Ascending aorta (tissue), 2 donors: ENCODE data around the gene TEKT4. TPM values are rescaled to one million over a fixed set of nuclear protein-coding genes. Genes with fewer than 3 reads are reported as not detected.

ENCODE experiments used
- DNase-seq, 2 donors: peaks; one replicate each; pipeline ENCODE4 v3.0.0-alpha.2; 2019; ENCODE audit warnings: low spot score in 2 of 2
- H3K27ac ChIP-seq, 2 donors: fragments of 200-600 bp; sonication (generic); one replicate each; pipeline ENCODE4 v1.5.1; 2016 to 2017; ENCODE audit warnings: mild to moderate bottlenecking in 1 of 2
- H3K27me3 ChIP-seq: fragments of 200-600 bp; sonication (generic); one replicate; pipeline ENCODE4 v1.5.1; 2017
- H3K36me3 ChIP-seq, 2 donors: fragments of 200-600 bp; sonication (generic); one replicate each; pipeline ENCODE4 v1.5.1; 2016
- H3K4me1 ChIP-seq, 2 donors: fragments of 200-600 bp; sonication (generic); one replicate each; pipeline ENCODE4 v1.5.1; 2016 to 2017; ENCODE audit warnings: mild to moderate bottlenecking in 1 of 2
- H3K4me3 ChIP-seq, 2 donors: fragments of 200-600 bp; sonication (generic); one replicate each; pipeline ENCODE4 v1.5.1; 2016 to 2017; ENCODE audit warnings: mild to moderate bottlenecking in 1 of 2
- H3K9me3 ChIP-seq, 2 donors: fragments of 200-600 bp; sonication (generic); one replicate each; pipeline ENCODE4 v1.5.1; 2016
- intact Hi-C: fragments of 100-400 bp; cut with DNase I; formaldehyde crosslinking; loops from one replicate; pipeline ENCODE4 v1.15.1; 2023
- total RNA-seq: library from RNA; depleted of rRNA; stranded (reverse); fragments of >200 nt; gene quantifications from one replicate; pipeline ENCODE4 v1.1.0, GENCODE V29; 2016
- TF ChIP-seq, protein P1 (sequence below), 3 experiments: fragments of 200-600 bp in 2 of 3; fragments of 450-650 bp in 1 of 3; sonication (generic) in 2 of 3; IDR thresholded peaks; one replicate each; pipeline ENCODE4 v1.5.1; 2016 to 2019; ENCODE audit warnings: antibody characterized with exemption in 3 of 3, mild to moderate bottlenecking in 1 of 3, moderate library complexity in 1 of 3

Gene TEKT4
- total RNA-seq, 1 donor from 2014 or later: not detected

DNA sequence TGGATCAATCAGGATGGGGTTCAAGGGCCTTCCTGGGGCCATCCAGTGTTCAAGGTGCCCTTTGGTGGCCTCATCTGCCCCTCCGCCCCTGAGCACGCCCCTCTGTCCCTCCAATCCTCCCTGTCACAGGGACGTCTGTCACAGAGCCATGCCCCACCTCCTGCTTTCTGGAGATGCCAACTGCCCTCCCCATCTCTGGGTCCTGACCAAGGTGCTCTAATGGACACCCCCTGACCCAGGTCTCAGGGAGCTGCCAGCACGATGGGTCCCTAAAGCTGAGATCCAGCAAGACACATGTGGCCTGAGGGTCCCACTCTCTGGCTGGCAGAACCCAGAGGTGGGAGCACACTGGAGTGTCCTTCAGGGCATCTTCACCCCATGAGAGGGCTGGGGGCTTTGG is 2.1 kb upstream of the TEKT4 start:
- TF ChIP-seq, protein P1, sequence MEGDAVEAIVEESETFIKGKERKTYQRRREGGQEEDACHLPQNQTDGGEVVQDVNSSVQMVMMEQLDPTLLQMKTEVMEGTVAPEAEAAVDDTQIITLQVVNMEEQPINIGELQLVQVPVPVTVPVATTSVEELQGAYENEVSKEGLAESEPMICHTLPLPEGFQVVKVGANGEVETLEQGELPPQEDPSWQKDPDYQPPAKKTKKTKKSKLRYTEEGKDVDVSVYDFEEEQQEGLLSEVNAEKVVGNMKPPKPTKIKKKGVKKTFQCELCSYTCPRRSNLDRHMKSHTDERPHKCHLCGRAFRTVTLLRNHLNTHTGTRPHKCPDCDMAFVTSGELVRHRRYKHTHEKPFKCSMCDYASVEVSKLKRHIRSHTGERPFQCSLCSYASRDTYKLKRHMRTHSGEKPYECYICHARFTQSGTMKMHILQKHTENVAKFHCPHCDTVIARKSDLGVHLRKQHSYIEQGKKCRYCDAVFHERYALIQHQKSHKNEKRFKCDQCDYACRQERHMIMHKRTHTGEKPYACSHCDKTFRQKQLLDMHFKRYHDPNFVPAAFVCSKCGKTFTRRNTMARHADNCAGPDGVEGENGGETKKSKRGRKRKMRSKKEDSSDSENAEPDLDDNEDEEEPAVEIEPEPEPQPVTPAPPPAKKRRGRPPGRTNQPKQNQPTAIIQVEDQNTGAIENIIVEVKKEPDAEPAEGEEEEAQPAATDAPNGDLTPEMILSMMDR (IDR thresholded peaks at IDR 0.05): no peak
- H3K27ac ChIP-seq: no peak overlapping the region
- DNase-seq: no peak
- no peaks in the 10 kb centered on the region for H3K4me1 ChIP-seq
- no peaks in the 10 kb centered on the region for H3K36me3 ChIP-seq
- H3K4me3 ChIP-seq: no peak overlapping the region
- H3K9me3 ChIP-seq: no peaks in the 10 kb centered on the region
- intact Hi-C loops: no loop called here
- no peaks in the 10 kb centered on the region for H3K27me3 ChIP-seq

DNA sequence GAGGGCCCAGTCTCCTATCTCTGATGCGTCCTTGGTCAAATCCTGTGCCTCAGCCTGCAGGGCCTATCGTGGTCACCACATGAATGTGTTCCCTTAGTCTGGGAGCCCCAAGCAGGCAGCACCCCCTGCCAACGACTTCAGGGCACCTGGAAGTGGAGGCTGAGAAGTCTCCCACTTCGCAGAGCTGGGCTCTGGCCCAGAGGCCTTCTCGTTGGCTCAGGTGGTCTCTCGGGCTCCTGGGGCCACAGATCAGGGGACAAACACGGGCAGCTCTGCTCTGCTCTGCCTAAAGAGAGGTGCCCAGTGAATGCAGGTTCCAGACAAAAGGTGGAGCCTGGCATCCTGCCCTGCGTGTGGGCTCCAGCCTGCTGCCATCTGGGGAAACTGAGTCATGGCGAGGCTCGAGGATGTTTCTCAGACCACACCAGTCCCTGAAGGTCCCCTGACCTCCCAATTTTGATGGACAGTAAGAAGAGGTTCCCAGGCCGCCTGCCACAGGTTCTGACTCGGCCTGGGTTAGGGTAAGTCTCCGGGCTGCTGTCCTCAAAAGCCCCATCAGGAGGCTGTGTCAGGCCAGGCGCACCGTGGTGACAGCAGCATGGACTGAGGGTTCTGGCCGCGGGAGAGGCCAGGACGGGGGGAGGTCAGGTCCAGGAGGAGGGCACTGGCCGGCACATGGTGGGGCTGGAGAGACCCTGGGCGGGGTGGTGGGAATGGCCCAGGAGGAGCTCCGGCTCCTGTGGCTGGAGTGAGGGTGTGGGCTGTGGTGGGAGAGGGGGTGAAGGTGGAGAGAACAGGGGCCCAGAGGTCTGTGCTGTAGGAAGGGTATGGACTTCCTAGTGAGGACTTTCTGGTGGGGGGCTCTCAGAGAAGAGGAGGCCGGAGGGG is 1.4 kb upstream of the TEKT4 start:
- intact Hi-C loops: no loop called here
- no peaks in the 10 kb centered on the region for H3K4me1 ChIP-seq
- TF ChIP-seq, protein P1 (IDR thresholded peaks at IDR 0.05): no peak
- no peak overlapping the region for H3K4me3 ChIP-seq
- H3K9me3 ChIP-seq: no peaks in the 10 kb centered on the region
- H3K27ac ChIP-seq: no peak overlapping the region
- no peak for DNase-seq
- no peaks in the 10 kb centered on the region for H3K27me3 ChIP-seq
- H3K36me3 ChIP-seq: no peaks in the 10 kb centered on the region

DNA sequence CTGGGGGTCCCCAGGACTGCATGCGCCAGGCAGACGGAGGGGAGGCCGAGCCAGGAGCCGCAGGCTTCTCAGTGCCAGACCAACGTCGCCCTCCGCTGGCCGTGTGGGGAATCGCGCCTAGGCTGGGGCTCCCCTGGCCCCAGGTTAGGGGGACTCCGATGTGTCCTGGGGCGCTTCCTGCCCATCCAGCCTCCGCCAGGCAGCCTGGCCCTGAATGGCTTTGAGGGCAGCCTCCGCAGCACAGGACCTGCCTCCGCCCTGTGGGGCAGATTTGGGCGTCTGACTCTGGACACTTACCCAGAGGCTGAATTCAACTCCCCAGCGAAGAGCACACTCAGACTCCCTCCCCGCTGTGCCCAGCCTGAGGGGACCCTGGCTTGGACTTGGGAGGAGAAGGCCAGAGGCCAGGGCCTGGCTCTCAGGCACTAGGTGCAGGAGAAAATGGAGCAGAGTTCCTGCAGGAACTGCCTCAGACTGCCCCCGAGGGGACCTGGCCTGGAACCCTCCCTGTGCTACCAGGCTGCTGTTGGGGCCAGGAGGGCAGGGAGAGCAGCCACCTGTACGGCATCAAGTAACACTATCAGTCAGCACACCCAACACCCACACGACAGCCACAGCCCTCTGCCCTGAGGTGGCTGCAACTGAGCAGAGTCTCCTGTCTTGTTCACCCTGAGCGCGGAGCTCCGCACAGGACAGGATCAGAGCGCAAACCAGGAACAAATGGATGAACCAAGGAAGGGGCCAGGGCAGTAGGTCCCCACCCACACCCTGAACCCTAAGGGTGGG is 597 bp upstream of the TEKT4 start:
- no peak overlapping the region for H3K27ac ChIP-seq
- H3K9me3 ChIP-seq: no peaks in the 10 kb centered on the region
- H3K27me3 ChIP-seq: no peaks in the 10 kb centered on the region
- DNase-seq: no peak
- no peaks in the 10 kb centered on the region for H3K36me3 ChIP-seq
- H3K4me3 ChIP-seq: no peak overlapping the region
- TF ChIP-seq, protein P1 (IDR thresholded peaks at IDR 0.05): no peak
- intact Hi-C loops: no loop called here
- H3K4me1 ChIP-seq: no peaks in the 10 kb centered on the region

DNA sequence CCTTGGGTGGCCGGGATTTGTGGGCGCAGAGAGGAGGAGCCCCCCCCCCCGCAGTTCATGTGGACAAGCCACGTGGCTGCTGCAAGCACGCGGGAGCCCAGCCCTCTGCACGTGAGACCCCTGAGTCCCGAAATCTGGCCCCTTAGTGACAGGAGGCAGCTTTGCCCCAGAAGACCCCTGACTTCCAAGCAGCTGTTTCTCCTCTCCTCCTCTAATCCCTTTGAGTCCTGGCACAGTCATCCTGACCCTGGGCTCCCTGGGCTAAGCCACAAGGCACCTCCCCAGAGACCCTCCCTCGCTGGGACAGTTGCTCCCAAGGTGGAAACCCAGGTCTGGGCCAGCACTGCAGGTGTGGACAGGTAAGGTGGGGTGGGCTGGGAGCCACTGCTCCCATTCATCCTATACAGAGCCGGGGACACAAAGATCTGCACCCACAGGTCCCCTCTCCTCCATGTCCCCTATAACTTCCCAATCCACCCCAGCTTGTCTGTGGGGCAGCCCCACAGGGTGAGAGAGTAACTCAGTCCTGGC is 923 bp downstream of the TEKT4 start:
- TF ChIP-seq, protein P1 (IDR thresholded peaks at IDR 0.05): no peak
- H3K9me3 ChIP-seq: no peaks in the 10 kb centered on the region
- no peaks in the 10 kb centered on the region for H3K4me1 ChIP-seq
- intact Hi-C loops: no loop called here
- H3K36me3 ChIP-seq: no peaks in the 10 kb centered on the region
- H3K4me3 ChIP-seq: no peak overlapping the region
- H3K27me3 ChIP-seq: no peaks in the 10 kb centered on the region
- H3K27ac ChIP-seq: no peak overlapping the region
- DNase-seq: no peak

DNA sequence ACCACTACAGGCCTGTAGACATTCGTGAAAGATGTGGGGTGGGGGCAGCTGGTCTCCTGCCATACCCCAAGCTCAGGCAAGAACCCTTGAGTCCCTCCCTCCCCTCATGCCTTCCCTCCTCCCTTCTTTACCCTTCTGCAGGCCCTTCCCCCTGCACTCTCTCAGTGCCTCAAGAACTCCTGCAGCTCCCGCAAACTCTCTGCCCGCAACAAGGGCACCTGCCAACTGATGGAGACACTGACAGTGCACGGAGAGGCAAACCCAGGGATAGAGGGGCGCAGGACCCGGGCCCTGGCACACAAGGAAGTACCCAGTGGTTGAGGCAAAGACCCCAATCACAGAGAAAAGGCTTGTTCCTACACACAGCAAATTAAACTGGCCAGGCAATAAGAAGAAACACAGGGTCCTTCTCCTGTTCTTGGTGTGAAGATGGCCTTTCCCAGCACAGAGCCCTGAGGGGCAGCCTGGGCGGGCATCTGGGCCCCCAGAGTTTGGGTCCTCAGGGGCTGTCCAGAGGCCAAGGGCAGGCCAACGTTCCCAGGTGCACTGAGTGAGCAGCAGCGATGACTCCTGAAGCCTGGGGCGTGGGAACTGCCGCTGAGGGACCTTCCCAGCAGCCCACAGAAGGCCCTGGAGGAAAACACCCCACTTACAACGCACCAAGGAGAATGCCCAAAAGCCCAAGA is 1.6 kb downstream of the TEKT4 start:
- Histone ChIP-seq H3K9me3 (no peaks in the 10 kb centered on the region), H3K4me1 (no peaks in the 10 kb centered on the region), H3K36me3 (no peaks in the 10 kb centered on the region), H3K4me3 (no peak overlapping the region), H3K27ac (no peak overlapping the region), H3K27me3 (no peaks in the 10 kb centered on the region)
- TF ChIP-seq, protein P1 (IDR thresholded peaks at IDR 0.05): no peak
- intact Hi-C loops: no loop called here
- DNase-seq: no peak
